Measurements from ENCODE around the gene SCTR. TPM values are rescaled to one million over a fixed set of nuclear protein-coding genes. Genes with fewer than 3 reads are reported as not detected.

Gene SCTR
- total RNA-seq, 1 experiment from 2014 or later, result not detected

- no peaks in the 10 kb centered on the region; the same call in 1 of the 2 replicates for H3K36me3 Mint-ChIP-seq
- H3K27ac Mint-ChIP-seq, result no peak overlapping the region
- no peak for ATAC-seq
Observed at GRCh38 chr2:119414894-119415293, 109.4 kb downstream of the SCTR start.

GRCh38 chr2:119409506-119409905 is 114.8 kb downstream of the SCTR start:
- Mint-ChIP-seq H3K27me3 (ENCODE audit: low read depth) (no peaks in the 10 kb centered on the region; the same call in 1 of the 2 replicates), H3K4me3 (no peak overlapping the region), H3K4me1 (peaks cover 8% of the 10 kb centered on the region), H3K36me3 (no peaks in the 10 kb centered on the region; the same call in 1 of the 2 replicates), H3K27ac (no peak overlapping the region), H3K9me3 (peaks cover 15% of the 10 kb centered on the region)
- POLR2A ChIA-PET, result no interaction called here
- CTCF ChIA-PET, result interaction anchor here (1.5 to 16.3 kb wide), 3 partner anchors 23 to 66 kb away, joined by 5 to 145 read pairs (median 11); partner anchors contain the start of gene TMEM37
- no peak for ATAC-seq
- no peak for DNase-seq (ENCODE audit: low spot score)
- TF ChIP-seq NR2C2 (CRISPR knock-in tag; IDR thresholded peaks at IDR 0.05) (no peak), ESRRA (CRISPR knock-in tag; IDR thresholded peaks at IDR 0.05; ENCODE audit: borderline replicate concordance) (no peak), TP53 (CRISPR knock-in tag; IDR thresholded peaks at IDR 0.05) (no peak), IRF2 (CRISPR knock-in tag; IDR thresholded peaks at IDR 0.05; ENCODE audit: borderline replicate concordance, low read depth) (no peak), ZSCAN18 (CRISPR knock-in tag; IDR thresholded peaks at IDR 0.05) (no peak), CDX4 (CRISPR knock-in tag; IDR thresholded peaks at IDR 0.05; ENCODE audit: borderline replicate concordance) (no peak), ATF1 (CRISPR knock-in tag; IDR thresholded peaks at IDR 0.05) (no peak)

More at GRCh38 chr2:119414894-119415293, 109.4 kb downstream of the SCTR start:
- Mint-ChIP-seq H3K4me3 (no peak overlapping the region), H3K9me3 (peaks cover 23% of the 10 kb centered on the region), H3K27me3 (ENCODE audit: low read depth) (peaks cover 3% of the 10 kb centered on the region), H3K4me1 (peaks cover 3% of the 10 kb centered on the region)
- ChIA-PET POLR2A (no interaction called here), CTCF (no interaction called here)
- no peak for TF ChIP-seq E2F1 (CRISPR knock-in tag; IDR thresholded peaks at IDR 0.05)
- TF ChIP-seq SP1 (CRISPR knock-in tag; conservative IDR thresholded peaks at IDR 0.05), result no peak
- no peak for TF ChIP-seq ZNF219 (CRISPR knock-in tag; IDR thresholded peaks at IDR 0.05; ENCODE audit: borderline replicate concordance)
- TF ChIP-seq ATF6 (CRISPR knock-in tag; IDR thresholded peaks at IDR 0.05), result no peak
- TF ChIP-seq ATF3 (CRISPR knock-in tag; conservative IDR thresholded peaks at IDR 0.05), result no peak
- TF ChIP-seq USF2 (CRISPR knock-in tag; IDR thresholded peaks at IDR 0.05), result no peak
- TF ChIP-seq MAX (CRISPR knock-in tag; IDR thresholded peaks at IDR 0.05), result no peak
- TF ChIP-seq HMGXB4 (CRISPR knock-in tag; IDR thresholded peaks at IDR 0.05), result no peak
- no peak for TF ChIP-seq CDX4 (CRISPR knock-in tag; IDR thresholded peaks at IDR 0.05; ENCODE audit: borderline replicate concordance)
- no peak for TF ChIP-seq SMAD4 (CRISPR knock-in tag; IDR thresholded peaks at IDR 0.05)
- DNase-seq (ENCODE audit: low spot score), result no peak
